A549 (cell line): ENCODE measurements around the gene FRYL. TPM values are rescaled to one million over a fixed set of nuclear protein-coding genes. Genes with fewer than 3 reads are reported as not detected.
A peak's percentile ranks its signal among the peaks of the same experiment; 100 is the strongest.
"Not testable (repeated sequence)": the region's sequence is repeated elsewhere in the genome, so short reads cannot be mapped to it uniquely, and the experiment has no call there.

Experiments used
- ATAC-seq, 2 experiments: fragments of 200-7000 bp in 1 of 2; fragments of >200 bp in 1 of 2; cut with Nextera tagmentation in 1 of 2; cut with Tn5 transposase in 1 of 2; 3 replicates each; pipeline versions ENCODE4 v1.8.0 to v1.9.1; 2018 to 2020; ENCODE audit warnings: mild to moderate bottlenecking in 1 of 2, moderate library complexity in 1 of 2
- CTCF ChIA-PET: fragments of 300-600 bp; sonication (Branson Sonifier 250); formaldehyde crosslinking; extraction: SDS; loops from one replicate; lab custom pipeline; 2021; ENCODE audit warnings: antibody characterized with exemption, inconsistent platforms; lab: Yijun Ruan, JAX
- POLR2A ChIA-PET: fragments of 350-600 bp; formaldehyde crosslinking; extraction: SDS; loops from one replicate; lab custom pipeline; 2021; ENCODE audit warnings: antibody characterized with exemption, inconsistent platforms; lab: Yijun Ruan, JAX
- DNase-seq, 2 experiments: peaks; one replicate each; pipeline versions ENCODE4 v3.0.0 to v3.0.0-alpha.2; 2011 to 2016; ENCODE audit warnings: low read depth in 1 of 2, low spot score in 1 of 2
- FAIRE-seq: peaks from 2 replicates; lab custom pipeline; 2011; peaks lifted over from hg19 to GRCh38; lab: Jason Lieb, UNC
- H3K27ac ChIP-seq, 2 experiments: fragments of >200 bp; sonication (Bioruptor Twin); formaldehyde crosslinking; 3 replicates each; pipeline ENCODE4 v1.5.1; 2016 to 2017
- H3K4me1 ChIP-seq: fragments of >200 bp; sonication (Bioruptor Twin); formaldehyde crosslinking; 3 replicates; pipeline ENCODE4 v1.6.1; 2016
- H3K4me2 ChIP-seq: fragments of >200 bp; sonication (Bioruptor Twin); formaldehyde crosslinking; 3 replicates; pipeline ENCODE4 v1.6.1; 2016
- H3K4me3 ChIP-seq: fragments of >200 bp; sonication (Bioruptor Twin); formaldehyde crosslinking; 3 replicates; pipeline ENCODE4 v1.5.1; 2016
- H3K9me3 ChIP-seq: fragments of >200 bp; sonication (Bioruptor Twin); formaldehyde crosslinking; 3 replicates; pipeline ENCODE4 v1.6.1; 2016
- BHLHE40 ChIP-seq: IDR thresholded peaks from 2 replicates; pipeline ENCODE4 v1.6.1; 2012; ENCODE audit warnings: low read depth, low read length, inconsistent platforms
- CBX2 ChIP-seq: fragments of 200-600 bp; sonication (generic); IDR thresholded peaks from 2 replicates; pipeline ENCODE4 v1.6.1; 2016; ENCODE audit warnings: low read depth, mild to moderate bottlenecking, borderline replicate concordance
- CBX8 ChIP-seq: fragments of 200-600 bp; sonication (generic); IDR thresholded peaks from 2 replicates; pipeline ENCODE4 v1.6.1; 2016
- CEBPB ChIP-seq, 2 experiments: fragments of >200 bp in 1 of 2; sonication (Bioruptor Twin) in 1 of 2; formaldehyde crosslinking in 1 of 2; IDR thresholded peaks; 2 replicates each; pipeline ENCODE4 v1.6.1; 2012 to 2016
- CHD4 ChIP-seq: fragments of 200-600 bp; sonication (generic); IDR thresholded peaks from 2 replicates; pipeline ENCODE4 v1.6.1; 2016; ENCODE audit warnings: antibody characterized with exemption, mild to moderate bottlenecking, borderline replicate concordance
- EHF ChIP-seq: fragments of 250-450 bp; sonication (Bioruptor Pico); IDR thresholded peaks from 2 replicates; pipeline ENCODE4 v1.5.0; 2020; ENCODE audit warnings: mild to moderate bottlenecking
- EHMT2 ChIP-seq: fragments of 200-600 bp; sonication (generic); IDR thresholded peaks from 2 replicates; pipeline ENCODE4 v1.6.1; 2016; ENCODE audit warnings: antibody characterized with exemption, low read depth, mild to moderate bottlenecking, moderate library complexity
- EP300 ChIP-seq, 2 experiments: fragments of >200 bp; sonication (Bioruptor Twin); formaldehyde crosslinking; IDR thresholded peaks; 2 replicates in 1 of 2; 3 replicates in 1 of 2; pipeline ENCODE4 v1.6.1; 2016 to 2017
- ESRRA ChIP-seq: fragments of 150-350 bp; IDR thresholded peaks from 2 replicates; pipeline ENCODE4 v1.6.1; 2014; ENCODE audit warnings: mild to moderate bottlenecking, low read length, borderline replicate concordance
- FOSL2 ChIP-seq, 2 experiments: fragments of 450-650 bp in 1 of 2; fragments of >200 bp in 1 of 2; sonication (Bioruptor Twin) in 1 of 2; formaldehyde crosslinking; IDR thresholded peaks; 2 replicates each; pipeline versions ENCODE4 v1.5.0 to v1.6.1; 2016 to 2020; ENCODE audit warnings: mild to moderate bottlenecking in 1 of 2, moderate library complexity in 1 of 2
- HEYL ChIP-seq: fragments of 250-450 bp; sonication (Bioruptor Pico); IDR thresholded peaks from 2 replicates; pipeline ENCODE4 v1.8.0; 2021; ENCODE audit warnings: mild to moderate bottlenecking, moderate library complexity
- KDM1A ChIP-seq: fragments of 200-600 bp; sonication (generic); IDR thresholded peaks from 2 replicates; pipeline ENCODE4 v1.6.1; 2016; ENCODE audit warnings: low read depth, mild to moderate bottlenecking
- NFE2L2 ChIP-seq: fragments of 150-350 bp; conservative IDR thresholded peaks from 2 replicates; pipeline ENCODE4 v1.6.1; 2014; ENCODE audit warnings: low read length
- POLR2A ChIP-seq: IDR thresholded peaks from 2 replicates; pipeline ENCODE4 v1.6.1; 2012; ENCODE audit warnings: mild to moderate bottlenecking, low read length
- RAD21 ChIP-seq, 2 experiments: fragments of >200 bp in 1 of 2; sonication (Bioruptor Twin) in 1 of 2; formaldehyde crosslinking in 1 of 2; IDR thresholded peaks in 1 of 2; conservative IDR thresholded peaks in 1 of 2; 2 replicates in 1 of 2; 3 replicates in 1 of 2; pipeline ENCODE4 v1.6.1; 2012 to 2018; ENCODE audit warnings: inconsistent platforms in 1 of 2
- RFX5 ChIP-seq: fragments of 450-650 bp; IDR thresholded peaks from 2 replicates; pipeline ENCODE4 v1.7.1; 2014; ENCODE audit warnings: antibody characterized with exemption, mild to moderate bottlenecking, moderate library complexity
- RNF2 ChIP-seq: fragments of 200-600 bp; sonication (generic); IDR thresholded peaks from 2 replicates; pipeline ENCODE4 v1.6.1; 2016; ENCODE audit warnings: low read depth, mild to moderate bottlenecking, antibody characterized with exemption, moderate library complexity, borderline replicate concordance
- SMC3 ChIP-seq: fragments of >200 bp; sonication (Bioruptor Twin); formaldehyde crosslinking; IDR thresholded peaks from 3 replicates; pipeline ENCODE4 v1.6.1; 2018; ENCODE audit warnings: inconsistent platforms
- WGBS: methylation state at CpG from one replicate; pipeline ENCODE4 v1.1.6; 2017; ENCODE audit errors: missing lambda C conversion rate; 5-methylcytosine and 5-hydroxymethylcytosine counted together
- polyA plus RNA-seq, 4 experiments: library from polyadenylated mRNA; depleted of rRNA in 3 of 4; stranded (reverse); fragments of >200 nt; fragmentation: RNase III in 1 of 4; extraction: RNeasy Plus Mini Kit Qiagen cat#74134 plus additional on column Dnase treatment in 1 of 4; gene quantifications; 2 replicates in 3 of 4; 3 replicates in 1 of 4; pipeline ENCODE4 v1.2.3, GENCODE V29; 2011 to 2017
- TF ChIP-seq, protein P1 (sequence below): fragments of 150-350 bp; IDR thresholded peaks from 2 replicates; pipeline ENCODE4 v1.6.1; 2014; ENCODE audit warnings: low read depth, mild to moderate bottlenecking, low read length
- TF ChIP-seq, protein P2 (sequence below): IDR thresholded peaks from 2 replicates; pipeline ENCODE4 v1.6.1; 2012
- TF ChIP-seq, protein P3 (sequence below): IDR thresholded peaks from 2 replicates; pipeline ENCODE4 v1.6.1; 2012
- TF ChIP-seq, protein P4 (sequence below): IDR thresholded peaks from 2 replicates; pipeline ENCODE4 v1.6.1; 2012; ENCODE audit warnings: low read depth, borderline replicate concordance
- TF ChIP-seq, protein P5 (sequence below): fragments of >200 bp; sonication (Bioruptor Twin); formaldehyde crosslinking; IDR thresholded peaks from 3 replicates; pipeline ENCODE4 v1.5.1; 2016

Gene FRYL
- polyA plus RNA-seq, 2 of the 4 experiments (the other 2 are of a cell fraction) = 7.1 to 21.1 TPM

DNA sequence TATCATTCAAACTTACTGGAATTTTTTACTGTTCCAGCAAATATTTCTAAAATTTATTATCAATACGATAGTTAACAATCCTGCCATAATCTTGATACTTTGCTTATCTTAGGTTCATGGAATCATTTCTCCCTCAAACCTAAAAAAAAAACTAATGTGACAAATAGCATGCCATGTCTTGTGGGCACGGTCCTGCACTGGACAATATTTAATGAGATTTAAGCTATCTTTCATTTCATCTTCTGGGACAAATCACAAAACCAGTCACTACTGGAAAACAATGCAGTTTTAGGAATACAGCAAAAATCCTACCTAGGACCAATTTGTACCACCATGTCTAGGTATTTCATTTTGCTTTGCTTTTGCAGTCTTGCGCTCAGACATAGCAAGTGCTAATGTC, 93.7 kb downstream of the FRYL start:
- FAIRE-seq (no peak), ATAC-seq (no peak), DNase-seq (no peak)
- Histone ChIP-seq H3K4me3 (no peak overlapping the region), H3K4me1 (peaks cover 14% of the 10 kb centered on the region; the same call in 2 of the 3 replicates), H3K9me3 (no peaks in the 10 kb centered on the region), H3K27ac (no peak overlapping the region), H3K4me2 (no peak overlapping the region)
- 95% methylated on average over 3 of the region's 3 CpGs for WGBS
- CTCF ChIA-PET = no interaction called here
- no peak for TF ChIP-seq EHF (CRISPR knock-in tag)
- TF ChIP-seq, protein P1, sequence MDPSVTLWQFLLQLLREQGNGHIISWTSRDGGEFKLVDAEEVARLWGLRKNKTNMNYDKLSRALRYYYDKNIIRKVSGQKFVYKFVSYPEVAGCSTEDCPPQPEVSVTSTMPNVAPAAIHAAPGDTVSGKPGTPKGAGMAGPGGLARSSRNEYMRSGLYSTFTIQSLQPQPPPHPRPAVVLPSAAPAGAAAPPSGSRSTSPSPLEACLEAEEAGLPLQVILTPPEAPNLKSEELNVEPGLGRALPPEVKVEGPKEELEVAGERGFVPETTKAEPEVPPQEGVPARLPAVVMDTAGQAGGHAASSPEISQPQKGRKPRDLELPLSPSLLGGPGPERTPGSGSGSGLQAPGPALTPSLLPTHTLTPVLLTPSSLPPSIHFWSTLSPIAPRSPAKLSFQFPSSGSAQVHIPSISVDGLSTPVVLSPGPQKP = no peak
- POLR2A ChIA-PET = no interaction called here

DNA sequence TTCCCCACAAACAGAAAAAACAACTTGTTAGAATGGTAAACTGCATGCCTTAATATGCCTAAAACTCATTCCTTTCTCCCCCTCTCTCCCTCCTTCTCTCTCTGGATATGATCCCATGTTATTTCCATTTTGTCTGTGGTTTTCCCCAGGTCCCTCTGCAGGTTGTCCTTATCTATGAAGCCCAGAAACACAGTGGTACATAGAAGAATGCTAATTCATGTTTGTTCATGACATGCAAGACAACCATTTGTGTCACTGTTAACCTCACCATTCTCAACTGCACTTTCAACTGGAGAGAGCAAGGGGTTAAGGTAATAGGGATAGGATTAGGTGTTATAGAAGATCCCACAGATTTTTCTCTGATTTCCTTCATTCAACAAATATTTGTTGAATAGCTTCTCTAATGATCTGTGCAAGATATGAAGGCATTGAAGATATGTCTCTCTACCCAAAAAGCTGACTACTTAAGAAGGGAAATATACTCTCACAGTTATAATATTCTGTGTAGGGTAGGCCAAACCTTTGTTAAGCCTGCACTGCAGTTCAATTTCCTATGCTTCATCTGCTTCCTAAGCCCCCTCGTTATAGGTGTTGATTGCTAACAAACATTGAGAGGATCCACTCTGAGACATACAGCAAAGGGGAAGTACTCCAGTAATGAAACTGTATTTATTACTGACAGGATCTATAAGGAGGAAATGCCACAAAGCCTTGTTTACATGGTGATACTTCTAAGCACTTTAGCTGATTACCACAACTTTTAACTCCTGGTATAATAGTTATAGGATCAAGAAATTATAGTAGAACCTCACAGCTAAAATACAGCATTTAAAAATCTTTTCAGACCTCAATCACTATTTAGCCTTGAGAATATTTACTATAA, 96.1 kb downstream of the FRYL start:
- TF ChIP-seq HEYL (CRISPR knock-in tag) (no peak), CBX2 (no peak), CHD4 (no peak), EP300 (IDR thresholded peaks at IDR 0.05) (no peak), ESRRA (no peak), BHLHE40 (no peak), POLR2A (no peak), KDM1A (no peak), NFE2L2 (no peak), CBX8 (no peak)
- TF ChIP-seq, protein P2, sequence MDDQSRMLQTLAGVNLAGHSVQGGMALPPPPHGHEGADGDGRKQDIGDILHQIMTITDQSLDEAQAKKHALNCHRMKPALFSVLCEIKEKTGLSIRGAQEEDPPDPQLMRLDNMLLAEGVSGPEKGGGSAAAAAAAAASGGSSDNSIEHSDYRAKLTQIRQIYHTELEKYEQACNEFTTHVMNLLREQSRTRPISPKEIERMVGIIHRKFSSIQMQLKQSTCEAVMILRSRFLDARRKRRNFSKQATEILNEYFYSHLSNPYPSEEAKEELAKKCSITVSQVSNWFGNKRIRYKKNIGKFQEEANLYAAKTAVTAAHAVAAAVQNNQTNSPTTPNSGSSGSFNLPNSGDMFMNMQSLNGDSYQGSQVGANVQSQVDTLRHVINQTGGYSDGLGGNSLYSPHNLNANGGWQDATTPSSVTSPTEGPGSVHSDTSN = no peak
- TF ChIP-seq, protein P3, sequence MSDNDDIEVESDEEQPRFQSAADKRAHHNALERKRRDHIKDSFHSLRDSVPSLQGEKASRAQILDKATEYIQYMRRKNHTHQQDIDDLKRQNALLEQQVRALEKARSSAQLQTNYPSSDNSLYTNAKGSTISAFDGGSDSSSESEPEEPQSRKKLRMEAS = no peak
- ChIA-PET CTCF (interaction anchor here (1.2 to 1.3 kb wide), 3 partner anchors 8 to 279 kb away, joined by 3 read pairs; no protein-coding TSS in a partner anchor), POLR2A (no interaction called here)
- Histone ChIP-seq H3K27ac (no peak overlapping the region), H3K4me2 (no peak overlapping the region), H3K4me1 (peaks cover 14% of the 10 kb centered on the region; the same call in 2 of the 3 replicates), H3K4me3 (no peak overlapping the region), H3K9me3 (no peaks in the 10 kb centered on the region)
- ATAC-seq (no peak), FAIRE-seq (no peak), DNase-seq (no peak)
- 82% methylated on average over 1 of the region's 1 CpG for WGBS

DNA sequence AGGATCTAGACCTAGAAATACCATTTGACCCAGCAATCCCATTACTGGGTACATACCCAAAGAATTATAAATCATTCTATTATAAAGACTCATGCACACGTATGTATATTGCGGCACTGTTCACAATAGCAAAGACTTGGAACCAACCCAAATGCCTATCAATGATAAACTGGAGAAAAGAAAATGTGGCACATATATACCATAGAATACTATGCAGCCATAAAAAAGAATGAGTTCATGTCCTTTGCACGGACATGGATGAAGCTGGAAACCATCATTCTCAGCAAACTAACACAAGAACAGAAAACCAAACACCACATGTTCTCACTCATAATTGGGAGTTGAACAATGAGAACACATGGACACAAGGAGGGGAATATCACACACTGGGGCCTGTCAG, 97.2 kb downstream of the FRYL start:
- H3K4me2 ChIP-seq, CTCF ChIA-PET, H3K4me3 ChIP-seq, FAIRE-seq, H3K9me3 ChIP-seq, H3K4me1 ChIP-seq, H3K27ac ChIP-seq, DNase-seq, ATAC-seq, POLR2A ChIA-PET: not testable (repeated sequence)
- WGBS = 81% methylated on average over 3 of the region's 3 CpGs

DNA sequence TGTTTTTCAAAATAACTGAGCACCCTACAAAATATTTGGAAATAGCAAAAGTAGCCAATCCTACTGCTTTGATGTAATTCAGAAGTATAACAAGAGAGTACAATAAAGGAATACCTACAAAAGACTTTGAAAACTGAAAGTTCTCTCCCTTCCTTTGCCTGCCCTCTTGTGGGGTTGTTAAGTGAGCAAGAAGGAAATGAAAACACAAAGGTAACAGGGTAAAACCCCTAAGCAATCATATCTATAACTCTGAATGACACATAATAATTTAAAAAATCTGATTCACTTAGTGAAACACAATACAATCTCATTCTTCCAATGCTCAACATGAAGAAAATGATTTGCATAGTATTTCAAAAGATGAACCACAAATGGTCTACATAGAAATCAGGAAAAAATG, 98.2 kb downstream of the FRYL start:
- TF ChIP-seq, protein P4, sequence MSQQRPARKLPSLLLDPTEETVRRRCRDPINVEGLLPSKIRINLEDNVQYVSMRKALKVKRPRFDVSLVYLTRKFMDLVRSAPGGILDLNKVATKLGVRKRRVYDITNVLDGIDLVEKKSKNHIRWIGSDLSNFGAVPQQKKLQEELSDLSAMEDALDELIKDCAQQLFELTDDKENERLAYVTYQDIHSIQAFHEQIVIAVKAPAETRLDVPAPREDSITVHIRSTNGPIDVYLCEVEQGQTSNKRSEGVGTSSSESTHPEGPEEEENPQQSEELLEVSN = no peak
- TF ChIP-seq FOSL2 (IDR thresholded peaks at IDR 0.05) (no peak), FOSL2 (CRISPR knock-in tag; IDR thresholded peaks at IDR 0.05) (no peak), ESRRA (no peak), SMC3 (peak; percentile 23; the same call in 1 of the 3 replicates), CHD4 (no peak), RAD21 (conservative IDR thresholded peaks at IDR 0.05 in 1 of 2, IDR thresholded peaks at IDR 0.05 in 1 of 2) (peak; percentile 37 to 50; a peak in 3 of 5 replicates), CBX2 (no peak), RNF2 (no peak), CBX8 (no peak), BHLHE40 (no peak), POLR2A (no peak), EHMT2 (no peak), RFX5 (no peak), CEBPB (IDR thresholded peaks at IDR 0.05) (no peak)
- TF ChIP-seq, protein P5, sequence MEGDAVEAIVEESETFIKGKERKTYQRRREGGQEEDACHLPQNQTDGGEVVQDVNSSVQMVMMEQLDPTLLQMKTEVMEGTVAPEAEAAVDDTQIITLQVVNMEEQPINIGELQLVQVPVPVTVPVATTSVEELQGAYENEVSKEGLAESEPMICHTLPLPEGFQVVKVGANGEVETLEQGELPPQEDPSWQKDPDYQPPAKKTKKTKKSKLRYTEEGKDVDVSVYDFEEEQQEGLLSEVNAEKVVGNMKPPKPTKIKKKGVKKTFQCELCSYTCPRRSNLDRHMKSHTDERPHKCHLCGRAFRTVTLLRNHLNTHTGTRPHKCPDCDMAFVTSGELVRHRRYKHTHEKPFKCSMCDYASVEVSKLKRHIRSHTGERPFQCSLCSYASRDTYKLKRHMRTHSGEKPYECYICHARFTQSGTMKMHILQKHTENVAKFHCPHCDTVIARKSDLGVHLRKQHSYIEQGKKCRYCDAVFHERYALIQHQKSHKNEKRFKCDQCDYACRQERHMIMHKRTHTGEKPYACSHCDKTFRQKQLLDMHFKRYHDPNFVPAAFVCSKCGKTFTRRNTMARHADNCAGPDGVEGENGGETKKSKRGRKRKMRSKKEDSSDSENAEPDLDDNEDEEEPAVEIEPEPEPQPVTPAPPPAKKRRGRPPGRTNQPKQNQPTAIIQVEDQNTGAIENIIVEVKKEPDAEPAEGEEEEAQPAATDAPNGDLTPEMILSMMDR = peak; percentile 21; the same call in 2 of the 3 replicates
- no peak overlapping the region for H3K4me3 ChIP-seq
- no peaks in the 10 kb centered on the region; the same call in 2 of the 3 replicates for H3K4me1 ChIP-seq
- CTCF ChIA-PET = no interaction called here
- H3K4me2 ChIP-seq = no peak overlapping the region
- no peak for ATAC-seq
- POLR2A ChIA-PET = no interaction called here
- H3K27ac ChIP-seq = no peak overlapping the region
- DNase-seq = peak in 1 of 2 experiments; percentile 22
- no peaks in the 10 kb centered on the region for H3K9me3 ChIP-seq
- no peak for FAIRE-seq
